Measurements from ENCODE around the gene BPIFA2.

GRCh38 chr20:33154252-33154651, 13.7 kb upstream of the BPIFA2 start:
- TF ChIP-seq ZNF274 (IDR thresholded peaks at IDR 0.05; ENCODE audit: low read depth, low read length) (no peak), YY1 (IDR thresholded peaks at IDR 0.05; ENCODE audit: insufficient read depth, insufficient read length) (no peak)

Data from NT2/D1 (cell line).